Vein endothelial cell (primary cell): ENCODE results near the gene RPS6KA6. TPM values are rescaled to one million over a fixed set of nuclear protein-coding genes. Genes with fewer than 3 reads are reported as not detected.

Source experiments
- small RNA-seq: library from RNA; depleted of rRNA; stranded (forward); fragments of <200 nt; gene quantifications from one replicate; pipeline ENCODE3, GENCODE V24; 2012
- total RNA-seq: library from RNA; depleted of rRNA; stranded (reverse); fragments of >200 nt; gene quantifications from 2 replicates; pipeline ENCODE4 v1.2.3, GENCODE V29; 2012

Gene RPS6KA6
- total RNA-seq, result 0.65 and 1.1 TPM in 2 replicates

GRCh38 chrX:84187533-84188319 lies at the start of gene RPS6KA6:
RPS6KA6 (minus strand) TSS chrX:84188199; CDS start chrX:84187899, 300 bp downstream.

Small RNA genes within 50 kb of the gene (small RNA-seq; reads per million reads assigned to genes)
- gene MIR548I4, result not detected
